ENCODE data around the gene NXN.
A peak's percentile ranks its signal among the peaks of the same experiment; 100 is the strongest.

NXN gene

DNA sequence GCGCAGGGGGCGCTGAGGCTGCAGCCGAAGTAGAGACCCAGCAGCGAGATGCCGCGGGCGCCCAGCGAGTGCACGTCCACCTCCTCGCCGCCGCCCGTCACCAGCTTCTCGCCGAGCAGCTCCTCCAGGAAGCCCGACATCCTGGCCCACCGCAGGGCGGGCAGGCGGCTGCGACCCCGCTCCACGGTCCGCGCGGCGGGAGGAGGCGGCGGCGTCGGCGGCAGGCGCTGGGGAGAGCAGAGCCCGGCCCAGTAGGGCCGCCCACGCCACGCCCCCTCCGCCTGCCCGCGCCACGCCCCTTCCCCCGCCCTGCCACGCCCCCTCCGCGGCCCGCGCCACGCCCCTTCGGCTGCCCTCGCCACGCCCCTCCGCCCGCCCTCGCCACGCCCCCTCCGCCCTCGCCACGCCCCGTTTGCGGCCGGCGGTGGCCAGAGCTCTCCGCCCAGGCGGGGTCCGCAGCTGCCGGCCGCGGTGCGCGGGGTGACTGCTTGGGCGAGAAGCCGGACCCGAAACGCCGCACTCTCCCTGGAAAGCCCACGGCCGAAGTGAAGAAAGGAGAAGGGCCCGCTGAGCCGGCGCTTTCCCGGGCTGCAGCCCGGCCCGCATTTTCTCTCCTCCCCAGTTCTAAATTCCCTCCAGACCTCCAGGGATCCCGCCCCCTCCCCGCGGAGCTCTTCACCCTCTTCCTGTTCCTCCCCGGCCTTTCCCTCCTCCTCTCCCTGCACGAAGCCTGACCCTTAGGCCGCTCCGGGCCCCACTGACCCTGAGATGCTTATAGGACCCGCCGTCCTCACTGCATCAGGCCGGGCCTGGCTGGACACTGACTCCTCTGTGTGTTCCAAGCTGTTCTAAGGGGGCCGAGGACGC, at the start of gene NXN:
NXN (minus strand) TSS at position 238 of the 867 bp plus-strand sequence.
- DNase-seq, result peak; percentile 89

DNA sequence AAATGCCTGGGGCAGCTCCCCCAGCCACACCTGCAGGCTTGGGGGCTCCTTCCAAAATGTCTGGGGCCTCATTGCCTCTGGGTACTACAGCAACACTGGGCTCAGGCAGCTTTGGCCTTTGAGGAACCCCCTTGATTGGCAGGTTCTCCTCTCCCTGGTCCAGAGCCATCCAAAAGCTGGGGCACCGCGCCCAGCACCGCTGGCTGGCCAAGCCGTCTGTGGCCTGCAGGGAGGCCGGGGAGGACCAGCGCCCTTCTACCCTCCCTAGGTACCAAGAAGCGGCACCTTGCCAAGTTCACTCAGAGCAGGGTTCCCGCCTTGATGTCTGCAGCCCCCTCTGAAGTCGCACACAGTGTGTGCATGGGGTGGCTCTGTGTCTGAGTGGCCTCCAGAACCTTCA, 47.5 kb upstream of the NXN start:
- no peak for DNase-seq

- DNase-seq, result no peak
Measured at GRCh38 chr17:1026599-1026975, 47.0 kb upstream of the NXN start.

- DNase-seq, result no peak
Measured at GRCh38 chr17:1025733-1026598, 46.4 kb upstream of the NXN start.

DNA sequence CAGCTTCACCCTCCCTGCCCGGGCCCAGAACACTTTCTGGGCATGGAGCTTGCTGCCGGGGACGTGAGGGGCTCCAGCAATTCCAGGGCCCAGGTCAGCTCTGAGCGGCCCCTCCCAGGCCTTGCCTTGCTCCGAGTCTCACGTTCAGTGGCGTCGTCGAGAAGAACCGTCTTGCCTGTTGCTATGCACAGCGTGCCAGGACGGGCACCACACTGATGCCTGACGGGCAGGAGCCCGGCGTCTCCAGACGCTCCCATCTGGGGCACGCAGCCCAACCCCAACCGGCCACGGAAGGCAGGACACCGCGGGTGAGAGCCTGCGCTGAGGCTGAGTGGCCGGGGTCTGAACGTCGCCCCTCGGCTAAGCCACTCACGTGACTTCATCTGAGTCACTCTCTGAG, 44.5 kb upstream of the NXN start:
- no peak for DNase-seq

GRCh38 chr17:1022278-1023024, 42.9 kb upstream of the NXN start:
- no peak for DNase-seq

- no peak for DNase-seq
Measured at GRCh38 chr17:1021147-1021546, 41.6 kb upstream of the NXN start.

DNA sequence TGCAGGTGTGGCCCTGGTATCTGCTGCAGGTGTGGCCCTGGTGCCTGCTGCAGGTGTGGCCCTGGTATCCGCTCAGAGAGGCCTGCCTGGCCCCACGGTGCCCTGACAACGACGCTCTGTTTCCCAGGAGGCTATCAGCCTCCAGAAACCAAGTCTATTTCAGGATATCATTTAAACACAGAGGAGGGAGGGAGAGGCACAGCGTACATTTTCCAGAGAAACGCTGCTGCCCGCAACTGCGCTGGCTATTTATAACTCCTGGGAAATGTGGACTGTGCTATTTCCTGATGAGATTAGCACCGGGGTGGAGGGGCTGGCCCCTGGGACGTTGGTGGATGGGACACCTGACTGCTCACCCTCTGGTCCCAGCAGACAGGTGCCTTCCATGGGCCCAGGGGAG, 39.9 kb upstream of the NXN start:
- no peak for DNase-seq

DNA sequence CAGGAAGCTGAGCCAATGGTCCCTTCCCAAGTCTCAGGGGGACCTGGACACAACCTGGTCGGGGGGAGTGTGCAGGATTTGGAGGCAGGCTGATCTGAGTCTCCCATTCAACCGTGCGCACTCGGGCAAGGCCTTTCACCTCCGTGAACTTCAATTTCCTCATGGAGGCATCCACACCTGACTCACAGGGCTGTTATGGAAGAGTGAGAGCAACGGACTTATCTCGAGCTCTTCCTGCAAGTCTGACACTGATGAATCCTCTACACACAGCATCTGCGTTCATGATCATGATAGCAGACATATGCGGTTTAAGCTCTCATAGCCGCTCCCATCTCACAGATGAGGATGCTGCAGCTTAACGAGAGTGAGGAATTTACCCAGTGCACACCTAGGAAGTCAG, 39.0 kb upstream of the NXN start:
- no peak for DNase-seq

DNA sequence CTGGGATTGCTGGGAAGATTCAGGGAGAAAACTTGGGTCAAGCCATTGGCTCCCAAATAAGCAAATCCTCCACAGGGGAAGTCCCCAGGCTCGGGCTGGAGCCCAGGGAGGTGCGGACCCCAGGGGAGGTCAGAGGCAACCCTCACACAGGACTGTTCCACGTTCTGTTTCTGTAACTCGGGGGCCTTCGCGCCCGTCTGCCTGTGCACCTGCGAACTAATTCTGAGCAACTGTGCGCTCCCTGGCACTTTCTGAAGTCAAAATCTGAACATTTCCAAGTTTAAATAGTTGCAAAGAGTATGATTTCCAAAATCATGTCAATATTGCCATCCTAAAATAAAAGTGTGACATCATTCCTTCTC, 34.1 kb upstream of the NXN start:
- DNase-seq, result no peak

GRCh38 chr17:1012823-1013728, 33.5 kb upstream of the NXN start:
- DNase-seq, result no peak

- DNase-seq, result no peak
Measured at GRCh38 chr17:1011760-1012735, 32.5 kb upstream of the NXN start.

- DNase-seq, result no peak
Measured at GRCh38 chr17:1011138-1011537, 31.6 kb upstream of the NXN start.

DNA sequence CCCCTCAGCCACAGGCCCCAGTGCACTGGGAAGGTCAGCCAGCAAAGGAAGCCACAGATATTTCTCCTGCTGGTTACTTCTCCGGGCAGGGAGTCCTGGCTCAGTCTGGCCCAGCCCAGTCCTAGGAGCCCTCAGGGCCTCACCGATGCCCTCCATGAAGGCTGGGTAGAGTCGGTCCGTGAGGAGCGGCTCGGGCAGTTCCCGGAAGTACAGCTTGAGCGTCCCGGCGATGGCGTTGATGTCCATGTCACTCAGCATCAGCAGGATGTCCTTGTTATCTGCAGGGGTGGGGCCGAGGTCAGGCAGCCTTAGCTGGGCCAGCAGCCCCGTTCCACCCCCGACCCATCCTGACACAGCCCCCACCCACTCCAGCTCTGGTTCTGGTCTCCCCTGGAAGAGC, 31.0 kb upstream of the NXN start:
- no peak for DNase-seq

- DNase-seq, result no peak
Measured at GRCh38 chr17:1010086-1010450, 30.5 kb upstream of the NXN start.

GRCh38 chr17:1009229-1010085, 29.9 kb upstream of the NXN start:
- DNase-seq, result no peak

DNA sequence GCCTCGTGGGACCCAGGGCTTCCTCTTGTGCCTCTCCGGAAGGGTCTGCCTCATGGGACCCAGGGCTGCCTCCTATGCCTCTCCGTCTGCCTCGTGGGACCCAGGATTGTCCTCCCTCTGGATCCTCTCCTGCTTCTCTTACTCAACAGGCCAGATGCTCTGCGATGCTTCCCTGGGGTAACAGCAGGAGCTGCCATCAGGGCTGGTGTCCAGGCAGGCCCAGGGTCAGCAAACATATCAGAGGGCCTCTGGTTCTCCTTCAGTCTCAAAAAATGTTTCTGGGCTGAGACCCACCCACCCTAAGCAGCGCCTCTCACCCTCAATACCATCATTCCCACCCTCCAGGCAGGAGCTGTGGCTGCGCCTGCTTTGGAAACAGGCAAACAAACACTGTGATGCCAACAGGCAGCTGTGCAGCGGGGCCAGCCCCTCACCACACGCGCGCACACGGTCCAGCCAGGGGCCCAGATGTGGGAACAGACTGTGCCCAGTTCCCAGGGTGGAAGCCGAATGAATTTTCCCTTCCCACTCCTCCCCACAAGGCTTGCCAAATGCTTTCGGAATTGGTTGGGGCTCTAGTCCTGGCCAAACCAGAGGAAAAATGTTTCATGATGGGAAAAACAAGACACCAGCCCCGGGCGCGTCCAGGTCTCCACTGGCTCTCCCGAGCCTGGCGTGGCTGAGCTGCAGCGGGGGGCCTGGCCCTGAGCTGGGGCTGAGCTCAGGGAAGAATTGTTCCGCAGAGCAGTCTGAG, 28.6 kb upstream of the NXN start:
- DNase-seq, result no peak

GRCh38 chr17:1007310-1008007, 27.9 kb upstream of the NXN start:
- DNase-seq, result no peak

DNA sequence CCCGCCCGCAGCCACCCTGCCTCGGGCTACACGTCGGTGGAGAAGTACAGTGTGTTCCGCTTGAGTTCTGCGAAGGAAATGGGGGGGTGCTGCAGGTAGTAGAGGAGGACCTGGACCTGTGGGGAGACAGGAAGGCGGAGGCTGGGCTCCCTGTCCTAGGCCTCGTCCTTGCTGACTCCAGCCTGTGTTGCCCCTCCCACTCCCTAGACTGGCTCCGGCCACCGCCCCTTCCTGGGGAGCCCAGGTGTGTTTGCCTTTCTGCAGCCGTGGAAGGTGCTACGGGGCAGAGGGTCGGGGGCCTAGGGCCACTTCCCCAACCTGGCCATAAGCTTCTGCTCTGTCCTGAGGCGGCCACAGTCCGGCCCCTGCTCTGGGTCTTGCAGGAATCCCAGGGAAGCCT, 26.5 kb upstream of the NXN start:
- no peak for DNase-seq
